Cardiac fibroblast (primary cell): ENCODE results near the gene TRIM36.

Experiments
- DNase-seq, 2 donors: peaks; one replicate each; pipeline versions ENCODE4 v3.0.0 to v3.0.0-alpha.2; 2010; ENCODE audit warnings: low read depth in 2 of 2
- H3K4me3 ChIP-seq, 2 donors: replicated peaks in 1 of 2; 1 replicate in 1 of 2; 2 replicates in 1 of 2; pipeline ENCODE4 v1.5.1; 2011; ENCODE audit warnings: low read depth in 2 of 2, low read length in 2 of 2, mild to moderate bottlenecking in 2 of 2, moderate library complexity in 1 of 2
- CTCF ChIP-seq: IDR thresholded peaks from one replicate; pipeline ENCODE4 v1.5.1; 2011; ENCODE audit warnings: low read depth, mild to moderate bottlenecking, low read length, inconsistent platforms

Gene TRIM36

GRCh38 chr5:115168829-115169486 is 750 bp downstream of the TRIM36 start:
- DNase-seq = no peak
- TF ChIP-seq CTCF = no peak
- peak overlapping the region; percentile 88 to 90 for H3K4me3 ChIP-seq

GRCh38 chr5:115166744-115167393 is 2.8 kb downstream of the TRIM36 start:
- no peak for DNase-seq
- TF ChIP-seq CTCF = no peak
- H3K4me3 ChIP-seq = no peak overlapping the region

GRCh38 chr5:115165790-115166189 is 3.9 kb downstream of the TRIM36 start:
- no peak for DNase-seq
- no peak for TF ChIP-seq CTCF
- H3K4me3 ChIP-seq = no peak overlapping the region

- no peak for TF ChIP-seq CTCF
- no peak overlapping the region for H3K4me3 ChIP-seq
- no peak for DNase-seq
Measured at GRCh38 chr5:115160975-115161475, 8.7 kb downstream of the TRIM36 start.

GRCh38 chr5:115151208-115151805 is 18.4 kb downstream of the TRIM36 start:
- TF ChIP-seq CTCF = no peak

GRCh38 chr5:115150512-115150911 is 19.2 kb downstream of the TRIM36 start:
- DNase-seq = no peak
- TF ChIP-seq CTCF = no peak
- H3K4me3 ChIP-seq = no peak overlapping the region

More at GRCh38 chr5:115151208-115151805, 18.4 kb downstream of the TRIM36 start:
- DNase-seq = no peak
- no peak overlapping the region for H3K4me3 ChIP-seq
